ENCODE results near the gene VPS52. TPM values are rescaled to one million over a fixed set of nuclear protein-coding genes. Genes with fewer than 3 reads are reported as not detected.

The VPS52 gene
- total and polyA plus RNA-seq, 9 of the 15 experiments (the other 6 are each of a cell fraction or from before 2014, with no cell fraction given) = 24.4 to 103 (median 40.2) TPM

- TF ChIP-seq, protein P1, sequence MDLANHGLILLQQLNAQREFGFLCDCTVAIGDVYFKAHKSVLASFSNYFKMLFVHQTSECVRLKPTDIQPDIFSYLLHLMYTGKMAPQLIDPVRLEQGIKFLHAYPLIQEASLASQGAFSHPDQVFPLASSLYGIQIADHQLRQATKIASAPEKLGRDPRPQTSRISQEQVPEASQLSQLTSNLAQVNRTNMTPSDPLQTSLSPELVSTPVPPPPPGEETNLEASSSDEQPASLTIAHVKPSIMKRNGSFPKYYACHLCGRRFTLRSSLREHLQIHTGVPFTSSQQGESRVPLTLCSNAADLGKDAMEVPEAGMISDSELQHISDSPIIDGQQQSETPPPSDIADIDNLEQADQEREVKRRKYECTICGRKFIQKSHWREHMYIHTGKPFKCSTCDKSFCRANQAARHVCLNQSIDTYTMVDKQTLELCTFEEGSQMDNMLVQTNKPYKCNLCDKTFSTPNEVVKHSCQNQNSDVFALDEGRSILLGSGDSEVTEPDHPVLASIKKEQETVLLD (IDR thresholded peaks at IDR 0.05) = peak; percentile 52; the same call in 1 of the 2 replicates
- TF ChIP-seq ZEB2 (IDR thresholded peaks at IDR 0.05) (no peak), ZNF586 (CRISPR knock-in tag; conservative IDR thresholded peaks at IDR 0.05) (no peak), USF1 (CRISPR knock-in tag; IDR thresholded peaks at IDR 0.05) (no peak), HDAC6 (IDR thresholded peaks at IDR 0.05; ENCODE audit: low read depth, low read length) (no peak), TAL1 (IDR thresholded peaks at IDR 0.05) (no peak), TSC22D4 (tag; IDR thresholded peaks at IDR 0.05) (no peak), SAP30 (IDR thresholded peaks at IDR 0.05; ENCODE audit: borderline replicate concordance, insufficient read depth, low read depth, low read length, poor library complexity, severe bottlenecking) (no peak), ZNF778 (CRISPR knock-in tag; IDR thresholded peaks at IDR 0.05) (no peak), PPARD (CRISPR knock-in tag; IDR thresholded peaks at IDR 0.05) (no peak), ETS2 (tag; IDR thresholded peaks at IDR 0.05; ENCODE audit: borderline replicate concordance, poor library complexity, severe bottlenecking) (no peak), SRSF1 (IDR thresholded peaks at IDR 0.05; ENCODE audit: low read depth, low read length) (no peak), ESRRA (IDR thresholded peaks at IDR 0.05; ENCODE audit: borderline replicate concordance, low read depth) (peak; percentile 95), ZFP30 (CRISPR knock-in tag; IDR thresholded peaks at IDR 0.05; ENCODE audit: borderline replicate concordance) (no peak), MAFF (IDR thresholded peaks at IDR 0.05; ENCODE audit: low read length) (no peak)
- TF ChIP-seq, protein P2, sequence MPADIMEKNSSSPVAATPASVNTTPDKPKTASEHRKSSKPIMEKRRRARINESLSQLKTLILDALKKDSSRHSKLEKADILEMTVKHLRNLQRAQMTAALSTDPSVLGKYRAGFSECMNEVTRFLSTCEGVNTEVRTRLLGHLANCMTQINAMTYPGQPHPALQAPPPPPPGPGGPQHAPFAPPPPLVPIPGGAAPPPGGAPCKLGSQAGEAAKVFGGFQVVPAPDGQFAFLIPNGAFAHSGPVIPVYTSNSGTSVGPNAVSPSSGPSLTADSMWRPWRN (IDR thresholded peaks at IDR 0.05; ENCODE audit: low read depth) = no peak
- TF ChIP-seq, protein P3, sequence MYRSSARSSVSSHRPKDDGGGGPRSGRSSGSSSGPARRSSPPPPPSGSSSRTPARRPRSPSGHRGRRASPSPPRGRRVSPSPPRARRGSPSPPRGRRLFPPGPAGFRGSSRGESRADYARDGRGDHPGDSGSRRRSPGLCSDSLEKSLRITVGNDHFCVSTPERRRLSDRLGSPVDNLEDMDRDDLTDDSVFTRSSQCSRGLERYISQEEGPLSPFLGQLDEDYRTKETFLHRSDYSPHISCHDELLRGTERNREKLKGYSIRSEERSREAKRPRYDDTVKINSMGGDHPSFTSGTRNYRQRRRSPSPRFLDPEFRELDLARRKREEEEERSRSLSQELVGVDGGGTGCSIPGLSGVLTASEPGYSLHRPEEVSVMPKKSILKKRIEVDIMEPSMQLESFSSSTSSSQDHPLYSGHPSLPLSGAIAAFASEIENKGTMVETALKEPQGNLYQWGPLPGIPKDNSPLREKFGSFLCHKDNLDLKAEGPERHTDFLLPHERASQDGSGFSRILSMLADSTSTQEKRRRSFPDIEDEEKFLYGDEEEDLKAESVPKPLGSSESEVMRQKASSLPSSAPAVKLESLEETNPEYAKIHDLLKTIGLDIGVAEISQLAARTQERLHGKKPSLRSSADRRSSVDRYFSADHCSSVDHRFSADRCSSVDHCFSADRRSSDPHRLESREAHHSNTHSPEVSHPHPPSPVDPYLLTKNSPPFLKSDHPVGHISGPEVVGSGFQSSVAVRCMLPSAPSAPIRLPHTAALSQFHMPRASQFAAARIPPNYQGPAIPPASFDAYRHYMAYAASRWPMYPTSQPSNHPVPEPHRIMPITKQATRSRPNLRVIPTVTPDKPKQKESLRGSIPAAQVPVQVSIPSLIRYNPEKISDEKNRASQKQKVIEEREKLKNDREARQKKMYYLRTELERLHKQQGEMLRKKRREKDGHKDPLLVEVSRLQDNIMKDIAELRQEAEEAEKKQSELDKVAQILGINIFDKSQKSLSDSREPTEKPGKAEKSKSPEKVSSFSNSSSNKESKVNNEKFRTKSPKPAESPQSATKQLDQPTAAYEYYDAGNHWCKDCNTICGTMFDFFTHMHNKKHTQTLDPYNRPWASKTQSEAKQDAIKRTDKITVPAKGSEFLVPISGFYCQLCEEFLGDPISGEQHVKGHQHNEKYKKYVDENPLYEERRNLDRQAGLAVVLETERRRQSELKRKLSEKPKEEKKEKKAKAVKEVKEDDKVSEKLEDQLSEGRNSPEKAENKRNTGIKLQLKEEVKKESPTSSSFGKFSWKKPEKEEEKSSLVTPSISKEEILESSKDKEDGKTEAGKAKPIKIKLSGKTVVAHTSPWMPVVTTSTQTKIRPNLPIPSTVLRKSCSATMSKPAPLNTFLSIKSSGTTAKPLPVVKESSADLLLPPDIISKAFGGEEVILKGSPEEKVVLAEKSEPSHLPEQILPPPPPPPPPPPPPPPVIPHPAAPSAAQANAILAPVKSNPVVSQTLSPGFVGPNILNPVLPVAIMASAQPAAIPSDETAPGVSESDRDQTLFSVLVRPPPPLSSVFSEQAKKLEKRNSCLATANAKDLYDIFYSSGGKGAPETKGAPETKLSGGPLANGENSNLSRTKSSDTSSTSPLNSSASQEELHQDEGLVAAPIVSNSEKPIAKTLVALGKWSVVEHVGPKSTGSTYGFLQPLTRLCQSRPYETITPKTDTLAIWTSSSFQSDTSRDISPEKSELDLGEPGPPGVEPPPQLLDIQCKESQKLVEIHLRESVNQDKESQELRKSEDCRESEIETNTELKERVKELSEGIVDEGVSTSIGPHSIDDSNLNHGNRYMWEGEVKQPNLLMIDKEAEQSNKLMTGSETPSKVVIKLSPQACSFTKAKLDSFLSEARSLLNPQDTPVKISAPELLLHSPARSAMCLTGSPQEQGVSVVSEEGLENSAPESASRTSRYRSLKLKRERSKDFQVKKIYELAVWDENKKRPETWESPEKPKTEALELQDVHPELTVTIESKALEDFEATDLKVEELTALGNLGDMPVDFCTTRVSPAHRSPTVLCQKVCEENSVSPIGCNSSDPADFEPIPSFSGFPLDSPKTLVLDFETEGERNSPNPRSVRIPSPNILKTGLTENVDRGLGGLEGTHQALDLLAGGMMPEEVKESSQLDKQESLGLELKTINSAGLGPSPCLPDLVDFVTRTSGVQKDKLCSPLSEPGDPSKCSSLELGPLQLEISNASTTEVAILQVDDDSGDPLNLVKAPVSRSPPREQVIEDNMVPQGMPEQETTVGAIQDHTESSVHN (IDR thresholded peaks at IDR 0.05; ENCODE audit: borderline replicate concordance in 1 of 2, low read depth in 1 of 2) = no peak
Observed at GRCh38 chr6:33279971-33280511, 8.4 kb upstream of the VPS52 start (continued).
